K562 (cell line): Measurements from ENCODE around the gene MEX3A. TPM values are rescaled to one million over a fixed set of nuclear protein-coding genes. Genes with fewer than 3 reads are reported as not detected.

Source experiments
- CCNT2 ChIP-seq: IDR thresholded peaks from 2 replicates; pipeline ENCODE4 v1.6.1; 2011; ENCODE audit warnings: borderline replicate concordance, low read depth, mild to moderate bottlenecking, moderate library complexity, mixed read lengths, low read length; ENCODE audit not compliant: insufficient read length; ENCODE audit errors: extremely low read depth
- CEBPG ChIP-seq, 3 experiments: fragments of 200-800 bp in 1 of 3; sonication (Bioruptor generic) in 1 of 3; sonication (generic) in 1 of 3; formaldehyde crosslinking in 1 of 3; IDR thresholded peaks in 2 of 3; conservative IDR thresholded peaks in 1 of 3; 2 replicates each; pipeline versions ENCODE4 v1.6.1 to v1.8.0; 2016 to 2022; ENCODE audit warnings: missing compliant biosample characterization in 2 of 3, missing genetic modification characterization in 2 of 3, mild to moderate bottlenecking in 1 of 3, missing genetic modification reagents in 1 of 3
- EGR1 ChIP-seq: fragments of 450-650 bp; conservative IDR thresholded peaks from 2 replicates; pipeline ENCODE4 v1.6.1; 2017; ENCODE audit warnings: mild to moderate bottlenecking
- ETV5 ChIP-seq: sonication (generic); formaldehyde crosslinking; IDR thresholded peaks from 2 replicates; pipeline ENCODE4 v1.4.0; 2020; ENCODE audit warnings: low read depth, mild to moderate bottlenecking, missing genetic modification reagents
- FOXK1 ChIP-seq: sonication (generic); formaldehyde crosslinking; IDR thresholded peaks from 2 replicates; pipeline ENCODE4 v1.8.0; 2022; ENCODE audit warnings: missing genetic modification reagents, mild to moderate bottlenecking, borderline replicate concordance
- MAFG ChIP-seq: fragments of 450-650 bp; conservative IDR thresholded peaks from 2 replicates; pipeline ENCODE4 v1.6.1; 2016; ENCODE audit warnings: missing genetic modification characterization, missing compliant biosample characterization
- MTA3 ChIP-seq: fragments of 450-650 bp; formaldehyde crosslinking; IDR thresholded peaks from 2 replicates; pipeline ENCODE4 v1.6.1; 2017; ENCODE audit warnings: mild to moderate bottlenecking, borderline replicate concordance
- NR4A1 ChIP-seq, 2 experiments: fragments of 250-450 bp in 1 of 2; fragments of 450-650 bp in 1 of 2; sonication (Bioruptor Pico) in 1 of 2; IDR thresholded peaks; 2 replicates each; pipeline versions ENCODE4 v1.4.0 to v1.6.1; 2016 to 2020; ENCODE audit warnings: mild to moderate bottlenecking in 2 of 2, missing compliant biosample characterization in 1 of 2, missing genetic modification characterization in 1 of 2, moderate library complexity in 1 of 2
- SAFB ChIP-seq: fragments of 200-400 bp; formaldehyde crosslinking; IDR thresholded peaks from 2 replicates; pipeline ENCODE4 v1.6.1; 2017; ENCODE audit warnings: low read depth, low read length, borderline replicate concordance
- TAF15 ChIP-seq: fragments of 200-400 bp; formaldehyde crosslinking; IDR thresholded peaks from 2 replicates; pipeline ENCODE4 v1.6.1; 2017; ENCODE audit warnings: mild to moderate bottlenecking, low read depth, low read length, moderate library complexity
- TCF3 ChIP-seq: sonication (generic); formaldehyde crosslinking; IDR thresholded peaks from 2 replicates; pipeline ENCODE4 v1.4.0; 2020; ENCODE audit warnings: mild to moderate bottlenecking, missing genetic modification reagents
- ZBTB1 ChIP-seq: sonication (generic); formaldehyde crosslinking; IDR thresholded peaks from 2 replicates; pipeline ENCODE4 v1.8.1; 2023; ENCODE audit warnings: missing genetic modification reagents, low read depth, mild to moderate bottlenecking, borderline replicate concordance
- ZNF146 ChIP-seq: IDR thresholded peaks from one replicate; pipeline ENCODE4 v1.6.1; 2018; ENCODE audit warnings: missing compliant biosample characterization; ENCODE audit not compliant: unreplicated experiment
- ZNF184 ChIP-seq: sonication (generic); formaldehyde crosslinking; IDR thresholded peaks from 2 replicates; pipeline ENCODE4 v1.5.0; 2020; ENCODE audit warnings: missing genetic modification reagents
- ZNF586 ChIP-seq: fragments of 450-650 bp; formaldehyde crosslinking; conservative IDR thresholded peaks from 2 replicates; pipeline ENCODE4 v1.4.0; 2020; ENCODE audit warnings: mild to moderate bottlenecking, moderate library complexity
- polyA plus RNA-seq, 8 experiments: library from polyadenylated mRNA; depleted of rRNA in 4 of 8; stranded (reverse) in 5 of 8; unstranded in 3 of 8; fragments of >200 nt; fragmentation: Nextera tagmentation in 2 of 8; fragmentation: Illumina TruSeq in 1 of 8; extraction: Ambion mirVana in 2 of 8; extraction: Trizol in 1 of 8; gene quantifications; 2 replicates each; pipeline versions ENCODE4 v1.2.1 to v1.2.3, GENCODE V29; 2011 to 2014; ENCODE audit warnings: inconsistent platforms in 1 of 8, missing spikeins in 1 of 8
- total RNA-seq, 7 experiments: library from RNA; depleted of rRNA in 6 of 7; stranded (reverse); fragments of >200 nt in 6 of 7; fragmentation: Illumina TruSeq in 2 of 7; extraction: Trizol in 2 of 7; gene quantifications; 2 replicates each; pipeline versions ENCODE4 v1.2.1 to v1.2.3, GENCODE V29; 2011 to 2021; ENCODE audit warnings: low replicate concordance in 1 of 7
- TF ChIP-seq, protein P1 (sequence below): fragments of 450-650 bp; IDR thresholded peaks from 2 replicates; pipeline ENCODE4 v1.6.1; 2018; ENCODE audit not compliant: partially characterized antibody
- TF ChIP-seq, protein P2 (sequence below): fragments of 450-650 bp; IDR thresholded peaks from 2 replicates; pipeline ENCODE4 v1.6.1; 2016; ENCODE audit warnings: borderline replicate concordance
- TF ChIP-seq, protein P3 (sequence below), 2 experiments: fragments of 450-650 bp; conservative IDR thresholded peaks; 2 replicates each; pipeline ENCODE4 v1.6.1; 2017; ENCODE audit warnings: mild to moderate bottlenecking in 2 of 2, moderate library complexity in 2 of 2

The MEX3A gene
- total and polyA plus RNA-seq, 9 of the 15 experiments (the other 6 are each of a cell fraction or from before 2014, with no cell fraction given), result 0.36 to 13.7 (median 5.2) TPM

DNA sequence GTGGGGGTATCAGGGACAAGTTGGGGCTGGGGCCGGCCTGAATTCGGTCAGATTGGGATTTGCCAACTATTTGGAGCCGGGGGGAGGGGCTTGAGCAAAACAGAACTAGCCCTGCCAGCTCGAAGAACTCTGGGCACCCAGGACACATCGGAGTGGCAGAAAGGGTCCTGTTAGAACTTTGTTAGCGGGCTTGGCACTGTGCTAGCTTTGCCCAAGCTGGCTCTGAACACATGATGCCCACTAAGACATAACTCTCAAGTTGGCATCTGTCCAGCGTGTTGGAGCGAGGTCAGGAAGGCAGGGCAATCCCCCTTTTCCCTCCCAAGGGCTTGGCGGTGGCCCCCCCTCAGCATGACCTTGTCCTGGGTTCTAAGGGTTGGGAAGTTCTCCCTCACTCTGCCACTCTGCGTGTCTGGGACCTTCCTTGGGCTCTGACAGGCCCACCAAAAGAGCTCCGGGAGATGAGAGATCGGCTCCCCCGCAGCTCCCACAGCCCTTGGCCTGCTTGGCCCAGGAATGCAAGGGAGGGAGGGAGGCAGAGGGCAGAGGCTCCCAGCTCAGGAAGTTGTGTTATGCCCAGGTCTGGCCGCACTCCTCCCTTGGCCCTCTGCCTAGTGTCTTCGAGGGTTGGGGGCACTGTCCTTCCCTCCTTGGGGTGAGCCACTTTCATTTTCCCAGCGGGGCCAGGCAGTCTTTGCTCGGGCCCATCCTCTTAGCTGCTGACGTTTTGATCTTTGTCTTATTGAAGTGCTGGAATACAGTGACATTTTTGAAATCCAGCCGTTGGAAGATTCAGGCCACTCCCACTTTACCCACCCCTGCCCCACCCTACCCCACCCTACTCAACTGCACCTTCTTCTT, 33.5 kb upstream of the MEX3A start (continued):
- TF ChIP-seq TCF3 (CRISPR knock-in tag) (no peak), ZNF184 (CRISPR knock-in tag) (no peak), ETV5 (CRISPR knock-in tag) (0 out of 2 replicates have a peak, but pooled peaks have one; percentile 18), CEBPG (CRISPR knock-in tag; IDR thresholded peaks at IDR 0.05) (0 out of 2 replicates have a peak, but pooled peaks have one; percentile 28), CEBPG (tag; conservative IDR thresholded peaks at IDR 0.05 in 1 of 2, IDR thresholded peaks at IDR 0.05 in 1 of 2) (no peak), ZBTB1 (no peak), ZNF586 (CRISPR knock-in tag) (no peak), EGR1 (0 out of 2 replicates have a peak, but pooled peaks have one; percentile 12), ZNF146 (CRISPR knock-in tag) (no peak), NR4A1 (CRISPR knock-in tag; IDR thresholded peaks at IDR 0.05) (no peak), NR4A1 (tag; IDR thresholded peaks at IDR 0.05) (no peak), MAFG (tag) (no peak), MTA3 (0 out of 2 replicates have a peak, but pooled peaks have one; percentile 10), FOXK1 (CRISPR knock-in tag) (no peak), SAFB (no peak), TAF15 (no peak), CCNT2 (no peak)
- TF ChIP-seq, protein P1, sequence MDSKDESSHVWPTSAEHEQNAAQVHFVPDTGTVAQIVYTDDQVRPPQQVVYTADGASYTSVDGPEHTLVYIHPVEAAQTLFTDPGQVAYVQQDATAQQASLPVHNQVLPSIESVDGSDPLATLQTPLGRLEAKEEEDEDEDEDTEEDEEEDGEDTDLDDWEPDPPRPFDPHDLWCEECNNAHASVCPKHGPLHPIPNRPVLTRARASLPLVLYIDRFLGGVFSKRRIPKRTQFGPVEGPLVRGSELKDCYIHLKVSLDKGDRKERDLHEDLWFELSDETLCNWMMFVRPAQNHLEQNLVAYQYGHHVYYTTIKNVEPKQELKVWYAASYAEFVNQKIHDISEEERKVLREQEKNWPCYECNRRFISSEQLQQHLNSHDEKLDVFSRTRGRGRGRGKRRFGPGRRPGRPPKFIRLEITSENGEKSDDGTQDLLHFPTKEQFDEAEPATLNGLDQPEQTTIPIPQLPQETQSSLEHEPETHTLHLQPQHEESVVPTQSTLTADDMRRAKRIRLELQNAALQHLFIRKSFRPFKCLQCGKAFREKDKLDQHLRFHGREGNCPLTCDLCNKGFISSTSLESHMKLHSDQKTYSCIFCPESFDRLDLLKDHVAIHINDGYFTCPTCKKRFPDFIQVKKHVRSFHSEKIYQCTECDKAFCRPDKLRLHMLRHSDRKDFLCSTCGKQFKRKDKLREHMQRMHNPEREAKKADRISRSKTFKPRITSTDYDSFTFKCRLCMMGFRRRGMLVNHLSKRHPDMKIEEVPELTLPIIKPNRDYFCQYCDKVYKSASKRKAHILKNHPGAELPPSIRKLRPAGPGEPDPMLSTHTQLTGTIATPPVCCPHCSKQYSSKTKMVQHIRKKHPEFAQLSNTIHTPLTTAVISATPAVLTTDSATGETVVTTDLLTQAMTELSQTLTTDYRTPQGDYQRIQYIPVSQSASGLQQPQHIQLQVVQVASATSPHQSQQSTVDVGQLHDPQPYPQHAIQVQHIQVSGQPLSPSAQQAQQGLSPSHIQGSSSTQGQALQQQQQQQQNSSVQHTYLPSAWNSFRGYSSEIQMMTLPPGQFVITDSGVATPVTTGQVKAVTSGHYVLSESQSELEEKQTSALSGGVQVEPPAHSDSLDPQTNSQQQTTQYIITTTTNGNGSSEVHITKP, result peak; percentile 36
- TF ChIP-seq, protein P2, sequence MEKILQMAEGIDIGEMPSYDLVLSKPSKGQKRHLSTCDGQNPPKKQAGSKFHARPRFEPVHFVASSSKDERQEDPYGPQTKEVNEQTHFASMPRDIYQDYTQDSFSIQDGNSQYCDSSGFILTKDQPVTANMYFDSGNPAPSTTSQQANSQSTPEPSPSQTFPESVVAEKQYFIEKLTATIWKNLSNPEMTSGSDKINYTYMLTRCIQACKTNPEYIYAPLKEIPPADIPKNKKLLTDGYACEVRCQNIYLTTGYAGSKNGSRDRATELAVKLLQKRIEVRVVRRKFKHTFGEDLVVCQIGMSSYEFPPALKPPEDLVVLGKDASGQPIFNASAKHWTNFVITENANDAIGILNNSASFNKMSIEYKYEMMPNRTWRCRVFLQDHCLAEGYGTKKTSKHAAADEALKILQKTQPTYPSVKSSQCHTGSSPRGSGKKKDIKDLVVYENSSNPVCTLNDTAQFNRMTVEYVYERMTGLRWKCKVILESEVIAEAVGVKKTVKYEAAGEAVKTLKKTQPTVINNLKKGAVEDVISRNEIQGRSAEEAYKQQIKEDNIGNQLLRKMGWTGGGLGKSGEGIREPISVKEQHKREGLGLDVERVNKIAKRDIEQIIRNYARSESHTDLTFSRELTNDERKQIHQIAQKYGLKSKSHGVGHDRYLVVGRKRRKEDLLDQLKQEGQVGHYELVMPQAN, result no peak
- TF ChIP-seq, protein P3, sequence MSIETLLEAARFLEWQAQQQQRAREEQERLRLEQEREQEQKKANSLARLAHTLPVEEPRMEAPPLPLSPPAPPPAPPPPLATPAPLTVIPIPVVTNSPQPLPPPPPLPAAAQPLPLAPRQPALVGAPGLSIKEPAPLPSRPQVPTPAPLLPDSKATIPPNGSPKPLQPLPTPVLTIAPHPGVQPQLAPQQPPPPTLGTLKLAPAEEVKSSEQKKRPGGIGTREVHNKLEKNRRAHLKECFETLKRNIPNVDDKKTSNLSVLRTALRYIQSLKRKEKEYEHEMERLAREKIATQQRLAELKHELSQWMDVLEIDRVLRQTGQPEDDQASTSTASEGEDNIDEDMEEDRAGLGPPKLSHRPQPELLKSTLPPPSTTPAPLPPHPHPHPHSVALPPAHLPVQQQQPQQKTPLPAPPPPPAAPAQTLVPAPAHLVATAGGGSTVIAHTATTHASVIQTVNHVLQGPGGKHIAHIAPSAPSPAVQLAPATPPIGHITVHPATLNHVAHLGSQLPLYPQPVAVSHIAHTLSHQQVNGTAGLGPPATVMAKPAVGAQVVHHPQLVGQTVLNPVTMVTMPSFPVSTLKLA (conservative IDR thresholded peaks at IDR 0.05), result 0 out of 4 replicates have a peak, but pooled peaks of 1 of the 2 experiments have one; percentile 23
